SIG-M5 (cell line): ENCODE data around the gene IL12B.
"Not testable (repeated sequence)": the region's sequence is repeated elsewhere in the genome, so short reads cannot be mapped to it uniquely, and the experiment has no call there.

Source experiments
- DNase-seq: peaks from one replicate; lab custom pipeline; 2025; lab: John Stamatoyannopoulos, UW

The IL12B gene

DNA sequence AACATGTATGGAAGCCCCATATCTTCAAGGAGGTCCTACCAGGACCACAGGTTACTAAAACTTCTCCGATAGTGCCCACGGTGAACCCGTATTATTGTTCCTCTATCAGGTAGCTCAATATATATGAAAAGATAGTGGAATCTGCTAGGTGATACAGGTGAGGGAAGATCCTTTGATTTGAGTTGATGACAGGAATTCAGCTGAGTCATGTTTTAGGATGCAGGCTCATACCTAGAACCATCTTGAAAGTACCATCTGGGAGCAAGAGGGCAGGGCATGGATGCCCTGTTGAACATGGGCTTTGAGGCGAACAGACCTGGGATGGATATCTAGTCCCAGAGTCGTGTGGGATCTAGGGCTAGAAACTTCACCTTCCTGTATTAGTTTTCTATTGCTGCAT is 35.4 kb downstream of the IL12B start:
- no peak for DNase-seq

DNA sequence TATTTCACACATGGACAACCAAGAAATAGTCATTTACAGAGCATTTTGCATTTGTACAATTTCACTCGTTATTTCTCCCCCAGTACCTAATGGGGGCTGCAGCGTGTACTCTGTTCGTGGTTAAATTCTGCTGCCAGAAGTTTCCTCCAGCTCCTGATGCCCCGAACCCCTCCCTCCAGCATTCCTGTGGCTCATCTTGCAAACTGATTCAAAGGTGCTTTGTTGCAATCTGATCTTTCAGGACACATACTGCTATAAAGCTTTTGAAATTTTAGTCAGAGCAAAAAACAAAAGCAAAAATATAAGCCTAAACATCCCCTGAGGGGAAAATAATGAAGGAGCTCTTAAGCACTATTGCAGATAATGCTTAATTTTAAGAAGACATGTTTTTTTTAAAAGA is 39.5 kb downstream of the IL12B start:
- DNase-seq, result no peak

DNA sequence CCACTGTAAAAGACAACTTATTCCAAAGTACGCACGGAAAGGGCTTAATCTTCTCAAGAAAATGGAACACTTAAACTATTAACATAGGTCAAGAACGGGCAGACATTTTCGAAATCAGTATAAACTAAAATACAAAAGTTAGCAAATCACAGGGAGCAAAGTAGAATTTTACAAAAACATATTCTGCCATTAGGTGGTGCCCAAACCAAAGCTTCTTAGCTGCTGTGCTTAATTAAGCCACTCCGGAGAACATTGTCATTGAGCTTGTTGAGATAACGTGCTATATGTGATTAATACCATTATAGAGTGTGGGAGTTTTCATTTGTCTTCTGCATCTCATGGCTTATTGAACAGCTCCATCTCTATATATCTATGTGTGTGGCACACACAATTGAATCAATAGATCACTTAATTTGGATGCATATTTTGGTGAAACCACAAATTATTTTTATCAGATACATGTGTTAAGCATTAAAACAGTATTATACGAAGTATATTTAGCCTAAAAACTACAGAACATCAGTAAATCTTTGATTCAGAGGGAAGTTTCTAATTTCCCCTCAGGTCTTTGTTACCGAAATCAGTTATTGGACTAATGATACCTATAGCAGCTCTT is 43.8 kb downstream of the IL12B start:
- no peak for DNase-seq

DNA sequence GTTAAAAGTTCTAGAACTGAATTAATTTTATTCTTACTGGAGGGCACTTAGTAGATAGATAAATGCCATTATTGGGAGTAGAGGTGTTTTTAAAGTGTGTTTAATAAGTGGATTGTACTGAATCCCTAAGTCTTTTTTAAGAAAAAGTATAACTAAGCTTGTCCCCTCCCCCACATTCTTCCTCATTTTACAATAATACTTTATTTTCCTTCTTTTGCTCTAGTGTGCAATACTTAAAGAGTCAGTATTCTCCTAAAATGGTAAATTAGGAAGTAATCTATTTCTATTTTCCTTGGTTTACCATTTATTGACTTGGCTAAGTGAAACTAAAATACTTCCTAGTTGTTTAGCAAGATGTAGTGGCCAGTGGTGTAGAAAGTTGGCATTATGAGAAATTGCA is 55.6 kb downstream of the IL12B start:
- DNase-seq, result no peak

DNA sequence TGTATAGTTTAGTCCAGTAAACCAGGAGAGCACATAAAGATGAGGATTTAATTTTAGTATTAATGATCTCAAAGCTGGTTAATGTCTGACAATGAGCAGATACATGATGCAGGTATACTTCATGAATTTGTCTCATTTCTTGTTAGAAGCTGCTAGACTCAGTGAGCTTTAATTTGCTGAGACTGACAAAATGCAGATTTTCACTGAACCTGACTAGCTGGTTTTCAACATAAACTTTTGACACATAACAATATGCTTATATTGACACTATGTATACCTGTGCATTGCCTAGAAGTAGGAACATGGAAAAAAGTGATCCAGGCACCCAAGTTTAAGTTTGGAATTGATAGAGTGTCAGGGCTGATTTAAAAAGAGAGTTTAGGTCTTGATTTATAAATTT is 56.4 kb downstream of the IL12B start:
- no peak for DNase-seq

DNA sequence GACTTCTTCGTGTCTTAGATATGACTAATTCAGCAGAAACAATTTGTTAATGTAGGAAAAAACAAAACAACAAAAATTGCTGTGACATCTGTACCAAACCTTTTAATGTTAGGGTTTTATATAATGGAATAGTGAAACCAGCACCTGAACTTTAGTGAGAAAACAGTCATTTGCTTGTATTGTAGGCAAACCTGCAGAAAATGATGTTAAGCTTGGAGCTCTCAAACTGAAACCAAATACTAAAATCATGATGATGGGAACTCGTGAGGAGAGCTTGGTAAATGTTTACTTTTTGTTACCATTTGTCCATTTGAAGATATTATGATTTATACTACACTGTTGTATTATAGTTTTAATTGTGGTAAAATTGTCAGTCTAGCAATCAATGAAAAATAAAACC is 60.6 kb downstream of the IL12B start:
- no peak for DNase-seq

DNA sequence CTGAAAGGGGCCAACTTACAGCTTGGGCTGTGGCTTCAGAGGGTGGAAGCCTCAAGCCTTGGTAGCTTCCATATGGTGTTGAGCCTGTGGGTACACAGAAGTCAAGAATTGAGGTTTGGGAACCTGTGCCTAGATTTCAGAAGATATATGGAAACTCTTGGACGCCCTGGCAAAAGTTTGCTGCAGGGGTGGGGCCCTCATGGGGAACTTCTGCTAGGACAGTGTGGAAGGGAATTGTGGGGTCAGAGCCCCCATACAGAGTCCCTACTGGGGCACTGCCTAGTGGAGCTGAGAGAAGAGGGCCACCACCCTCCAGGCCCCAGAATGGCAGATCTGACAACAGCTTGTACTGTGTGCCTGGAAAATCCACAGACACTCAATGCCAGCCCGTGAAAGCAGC is 63.5 kb downstream of the IL12B start:
- DNase-seq, result not testable (repeated sequence)
